ENCODE results near the gene MBP.

- no peak for TF ChIP-seq REST (IDR thresholded peaks at IDR 0.05; ENCODE audit: low read depth)
- TF ChIP-seq TEAD4 (IDR thresholded peaks at IDR 0.05), result no peak
- TF ChIP-seq YY1 (IDR thresholded peaks at IDR 0.05; ENCODE audit: low read depth), result no peak
- TF ChIP-seq FOXM1 (IDR thresholded peaks at IDR 0.05; ENCODE audit: borderline replicate concordance, low read depth), result no peak
- TF ChIP-seq EP300 (IDR thresholded peaks at IDR 0.05; ENCODE audit: borderline replicate concordance), result no peak
- TF ChIP-seq, protein P1, sequence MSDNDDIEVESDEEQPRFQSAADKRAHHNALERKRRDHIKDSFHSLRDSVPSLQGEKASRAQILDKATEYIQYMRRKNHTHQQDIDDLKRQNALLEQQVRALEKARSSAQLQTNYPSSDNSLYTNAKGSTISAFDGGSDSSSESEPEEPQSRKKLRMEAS (IDR thresholded peaks at IDR 0.05), result no peak
- TF ChIP-seq EGR1 (IDR thresholded peaks at IDR 0.05), result no peak
- no peak for TF ChIP-seq RAD21 (IDR thresholded peaks at IDR 0.05; ENCODE audit: low read depth)
- no peak for TF ChIP-seq ZBTB7A (IDR thresholded peaks at IDR 0.05; ENCODE audit: low read depth)
Measured at GRCh38 chr18:76996429-76996828, 136.2 kb downstream of the MBP start.
